DMS114 treated with DMSO at 0.1 percent for 48 hours (cell line): Measurements from ENCODE around the gene HNRNPR.
A peak's percentile ranks its signal among the peaks of the same experiment; 100 is the strongest.

ENCODE experiments used
- DNase-seq: peaks from one replicate; lab custom pipeline; 2025; ENCODE audit not compliant: unreplicated experiment; lab: John Stamatoyannopoulos, UW

The HNRNPR gene

DNA sequence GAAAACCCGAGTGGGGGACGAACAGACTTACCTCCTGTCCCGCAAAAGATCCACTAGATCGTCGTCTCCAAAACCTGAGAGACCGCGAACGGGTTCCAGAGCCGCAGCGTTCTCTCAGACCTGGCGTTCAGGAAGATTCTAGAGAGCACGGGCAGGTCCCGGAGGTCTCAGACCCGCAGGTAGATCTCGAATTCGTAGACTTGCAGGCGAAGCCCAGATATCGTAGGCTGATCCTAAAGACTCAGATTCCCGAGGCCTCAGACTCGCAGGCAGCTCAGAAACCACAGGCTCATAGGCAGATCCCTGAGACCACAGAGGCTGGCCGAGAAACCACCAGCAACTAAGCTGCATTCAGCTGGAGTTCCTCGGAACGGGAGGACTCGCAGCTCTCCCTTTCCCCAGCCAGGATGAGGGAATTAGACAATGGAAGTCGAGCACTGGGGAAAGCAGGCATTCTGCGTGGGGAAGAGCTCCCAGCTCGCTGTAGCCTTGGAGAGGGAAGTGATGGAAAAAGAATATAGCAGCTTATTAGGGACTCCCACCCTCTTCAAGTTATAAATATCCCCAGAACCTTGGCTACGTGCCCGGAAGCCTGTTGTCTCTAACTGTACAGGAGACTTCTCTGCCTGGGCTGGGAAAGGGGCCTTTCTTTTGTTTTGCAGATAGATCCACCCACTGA, 25.4 kb upstream of the HNRNPR start, which contains the start of gene ZNF436:
TSS of gene ZNF436 (minus strand) at position 502 of the 679 bp plus-strand sequence. CDS start 1,831 bp downstream, outside the sequence.
- DNase-seq = no peak

DNA sequence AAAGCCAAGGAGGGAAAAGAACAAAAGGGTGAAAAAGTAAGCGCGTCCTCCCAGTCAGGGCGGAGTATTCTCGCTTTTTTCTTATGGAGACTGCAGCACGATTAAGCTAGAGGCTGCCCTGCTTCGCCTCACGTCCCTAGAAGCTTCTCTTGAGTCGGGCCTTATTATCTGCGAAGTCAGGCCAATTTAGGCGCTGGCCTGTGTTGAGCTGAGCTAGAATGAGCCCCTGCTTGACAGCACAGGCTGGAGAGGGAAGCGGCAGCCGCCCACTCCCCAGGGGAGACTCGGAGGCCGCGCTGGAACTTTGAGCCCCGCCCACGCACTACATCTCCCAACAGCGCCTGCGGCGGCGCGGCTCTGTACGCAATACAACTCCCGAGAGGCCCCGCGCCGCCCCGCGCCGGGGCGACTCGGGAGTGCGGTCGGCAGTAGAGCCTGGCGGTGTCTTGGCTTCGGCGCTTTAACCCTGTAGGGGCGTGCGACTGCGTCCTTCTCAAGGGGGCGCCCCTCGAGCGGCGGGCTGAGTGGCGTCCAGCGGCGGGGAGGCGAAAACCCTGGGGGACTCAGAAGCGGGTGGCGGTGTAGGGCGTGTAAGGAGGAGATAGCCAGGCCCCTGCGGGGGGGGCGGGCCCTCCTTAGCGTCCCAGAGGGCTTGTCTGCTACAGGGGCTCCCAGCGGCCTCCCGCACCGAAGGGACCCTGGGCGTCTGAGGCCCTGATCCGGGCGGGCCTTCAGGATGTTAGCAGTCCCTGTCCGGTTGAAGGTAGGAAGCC, 24.7 kb upstream of the HNRNPR start:
- peak; percentile 82 for DNase-seq

- DNase-seq = peak; percentile 97
Observed at GRCh38 chr1:23367791-23368561, 23.9 kb upstream of the HNRNPR start.

- peak; percentile 32 for DNase-seq
Observed at GRCh38 chr1:23367451-23367790, 23.3 kb upstream of the HNRNPR start.

GRCh38 chr1:23366598-23366997, 22.5 kb upstream of the HNRNPR start:
- no peak for DNase-seq

DNA sequence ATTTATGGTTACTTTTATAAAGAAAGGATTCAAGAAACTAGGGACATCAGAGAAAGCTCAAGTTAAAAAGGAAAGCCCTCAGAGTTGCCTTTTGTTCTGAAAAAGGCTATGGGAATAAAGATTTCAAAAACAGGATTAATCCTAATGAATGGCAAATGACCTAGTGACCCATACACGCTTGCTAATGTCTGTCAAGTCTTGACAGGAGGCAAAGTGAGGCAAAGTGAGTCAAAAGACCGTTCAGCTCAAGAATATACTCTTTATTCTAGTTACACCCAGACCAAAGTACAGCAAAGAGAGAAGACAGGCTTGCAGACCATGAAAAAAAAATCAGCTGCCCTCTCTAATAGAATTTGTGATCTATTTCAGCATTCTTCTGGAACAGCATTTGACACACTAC, 22.1 kb upstream of the HNRNPR start:
- DNase-seq = no peak

- no peak for DNase-seq
Observed at GRCh38 chr1:23362218-23362713, 18.2 kb upstream of the HNRNPR start.

DNA sequence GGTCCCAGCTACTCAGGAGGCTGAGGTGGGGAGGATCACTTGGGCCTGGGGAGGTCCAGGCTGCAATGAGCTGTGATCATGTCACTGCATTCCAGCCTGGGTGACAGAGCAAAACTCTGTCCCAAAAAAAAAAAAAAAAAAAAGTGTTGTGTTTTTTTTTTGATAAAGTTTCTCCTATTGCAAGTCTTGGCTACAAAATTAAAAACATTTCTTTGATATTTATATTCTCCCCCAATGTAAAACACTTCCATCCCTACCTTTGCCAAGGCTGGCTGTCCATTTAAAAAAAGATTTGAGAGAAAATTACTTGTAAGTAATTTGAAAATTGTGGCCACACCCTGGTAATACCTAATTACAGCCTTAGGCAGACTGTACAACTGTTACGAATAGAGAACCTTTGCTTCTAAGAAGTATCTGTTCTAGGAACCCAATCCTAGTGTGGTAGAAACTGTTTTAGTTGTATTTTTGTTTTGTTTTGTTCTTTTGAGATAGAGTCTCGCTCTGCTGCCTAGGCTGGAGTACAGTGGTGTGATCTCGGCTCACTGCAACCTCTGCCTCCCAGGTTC, 14.3 kb upstream of the HNRNPR start:
- no peak for DNase-seq

DNA sequence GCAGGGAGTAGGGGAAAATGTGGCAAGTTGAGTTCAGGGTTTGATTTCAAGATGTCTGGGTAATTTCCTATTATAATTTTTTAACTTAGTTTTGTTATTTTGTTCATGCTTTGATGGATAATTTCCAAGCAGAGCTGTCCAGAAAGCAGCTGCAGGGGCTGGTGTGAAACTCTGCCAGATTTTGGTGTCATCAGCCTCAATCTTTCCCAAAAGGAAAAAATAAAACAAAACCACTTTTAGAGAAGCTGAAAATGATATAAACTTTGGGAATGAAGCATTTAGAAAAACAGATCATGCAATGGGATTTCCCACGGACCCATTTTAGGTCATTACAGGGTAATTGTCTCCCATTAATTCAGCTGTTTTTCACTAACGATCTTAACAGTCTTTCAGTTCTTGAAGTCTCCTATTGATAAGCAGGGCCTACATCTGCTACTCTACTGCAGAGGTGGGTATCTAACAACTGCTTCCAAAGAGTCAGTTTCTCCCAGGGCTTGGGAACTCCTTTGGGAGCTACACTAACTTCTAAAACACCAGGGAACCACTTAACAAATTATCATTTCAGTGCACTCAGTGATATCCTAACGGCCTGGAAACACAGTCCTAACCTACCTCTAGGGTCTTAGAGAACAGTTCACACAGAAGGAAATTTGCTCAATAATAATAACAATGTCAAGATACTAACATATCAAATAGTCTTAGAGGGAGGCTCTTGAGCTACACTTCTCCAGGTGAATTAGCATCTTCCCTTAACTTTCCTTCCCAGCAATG, 13.2 kb upstream of the HNRNPR start:
- DNase-seq = no peak

DNA sequence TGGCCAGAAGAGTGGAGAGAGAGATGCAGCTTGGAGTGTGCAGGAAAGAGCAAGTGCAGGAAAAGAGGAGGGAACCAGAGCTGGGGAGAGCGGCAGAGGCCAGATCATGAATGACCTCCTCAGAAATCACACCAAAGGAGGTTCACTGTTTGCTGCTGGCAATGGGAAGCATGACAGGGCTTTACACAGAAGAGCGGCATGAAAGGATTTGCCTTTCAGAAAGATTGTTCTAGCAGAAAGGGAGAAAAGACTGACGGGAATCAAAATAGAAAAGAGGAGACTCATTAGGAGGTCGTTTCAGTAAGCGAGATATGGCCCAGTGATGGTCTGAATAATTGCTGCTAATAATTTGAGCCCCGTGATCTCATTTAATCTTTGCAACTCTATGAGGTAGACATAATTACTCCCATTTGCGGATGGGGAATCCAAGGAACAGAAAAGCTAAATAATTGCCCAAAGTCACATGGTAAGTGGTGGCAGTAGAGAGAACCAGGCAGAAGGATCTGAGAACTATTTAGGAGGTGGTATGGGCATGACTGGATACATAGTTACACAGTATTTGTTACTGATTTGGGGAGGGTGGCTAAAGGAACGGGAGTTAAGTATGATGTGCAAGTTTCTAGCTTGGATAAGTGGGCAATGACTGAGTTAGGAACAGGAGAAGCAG, 12.5 kb upstream of the HNRNPR start:
- DNase-seq = no peak

DNA sequence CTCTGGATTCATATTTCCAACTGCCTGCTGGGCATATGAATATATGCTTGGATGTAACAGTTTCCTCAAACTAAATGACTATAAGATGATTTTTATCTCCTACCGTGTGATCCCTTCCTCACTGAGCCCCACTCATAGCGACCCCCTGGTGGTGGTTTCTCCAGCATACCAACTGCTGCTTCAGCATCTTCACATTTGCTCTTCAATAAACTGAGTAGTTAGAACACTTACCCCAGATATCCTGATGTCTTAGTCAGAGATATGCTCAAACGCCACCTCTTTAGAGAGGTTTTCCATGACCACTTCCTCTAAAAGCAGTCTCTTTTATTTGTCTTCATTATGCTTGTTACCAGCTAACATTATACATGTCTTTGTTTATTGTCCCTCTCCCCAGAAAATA, 10.2 kb upstream of the HNRNPR start:
- DNase-seq = no peak

DNA sequence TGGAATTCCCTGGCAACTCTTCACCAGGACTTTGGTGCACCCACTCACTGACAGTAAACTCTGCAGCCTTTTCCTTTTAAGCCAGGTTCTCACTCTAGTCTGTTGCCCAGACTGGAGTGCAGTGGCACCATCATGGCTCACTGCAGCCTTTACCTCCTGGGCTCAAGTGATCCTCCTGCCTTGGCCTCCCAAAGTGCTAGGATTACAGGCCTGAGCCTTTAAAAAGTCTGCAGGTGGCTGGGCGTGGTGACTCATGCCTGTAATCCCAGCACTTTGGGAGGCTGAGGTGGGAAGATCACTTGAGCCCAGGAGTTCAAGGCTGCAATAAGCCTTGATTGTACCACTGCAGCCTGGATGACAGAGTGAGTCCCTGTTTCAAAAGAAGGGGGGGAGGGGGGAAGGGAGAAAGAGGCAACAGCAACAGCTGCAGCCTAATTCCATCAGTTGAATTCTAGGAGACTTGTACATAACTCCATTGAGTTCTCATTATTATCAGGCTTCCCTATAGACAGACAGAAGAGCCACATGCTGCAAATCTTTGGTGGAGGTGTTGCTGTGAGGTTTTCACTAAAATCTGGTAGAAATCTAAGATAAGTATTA, 8.1 kb upstream of the HNRNPR start:
- no peak for DNase-seq

GRCh38 chr1:23345920-23346319, 1.8 kb upstream of the HNRNPR start:
- DNase-seq = no peak

DNA sequence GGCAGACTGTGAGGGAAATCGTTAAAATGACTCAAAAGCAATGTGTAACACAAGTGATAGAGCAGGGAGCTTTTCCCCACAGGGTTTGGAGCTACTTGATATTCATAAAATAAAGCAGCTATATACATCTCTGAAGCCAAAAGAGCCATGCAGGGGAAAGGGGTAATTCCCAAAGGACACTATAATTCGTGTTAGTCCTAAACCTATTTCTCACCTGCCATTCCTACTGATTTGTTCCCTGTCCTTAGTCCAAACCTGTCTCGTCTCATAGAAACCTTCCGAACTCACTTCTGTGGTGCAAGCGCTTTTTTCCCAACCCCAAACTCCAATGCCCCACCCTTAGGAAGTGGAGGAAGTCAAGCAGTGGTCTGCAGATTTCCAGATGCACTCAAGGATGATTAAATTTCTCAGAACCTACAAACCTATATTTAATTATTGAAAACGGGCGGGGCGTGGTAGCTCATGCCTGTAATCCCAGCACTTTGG, 946 bp upstream of the HNRNPR start:
- DNase-seq = no peak

- peak; percentile 42 for DNase-seq
Observed at GRCh38 chr1:23343221-23344110, 618 bp downstream of the HNRNPR start.

- peak; percentile 26 for DNase-seq
Observed at GRCh38 chr1:23341931-23342692, 2.0 kb downstream of the HNRNPR start.

DNA sequence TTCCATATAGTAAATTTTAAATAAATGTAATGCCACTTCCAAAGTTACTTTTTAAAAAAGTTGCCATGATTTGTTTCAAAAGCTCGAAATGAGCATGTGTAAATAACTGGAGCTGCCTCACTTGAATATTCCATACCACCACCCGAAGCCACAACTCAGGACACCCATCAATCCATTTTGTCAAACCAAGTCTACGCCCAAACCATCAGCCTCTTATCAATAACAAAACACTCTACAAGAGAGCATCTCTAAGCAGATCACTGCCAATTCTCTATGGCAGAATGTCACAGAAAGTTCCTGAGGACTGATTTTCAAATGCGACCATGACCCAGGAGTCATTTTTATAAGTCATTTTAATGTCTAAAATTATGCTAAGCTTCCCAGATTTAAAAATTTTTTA, 4.5 kb downstream of the HNRNPR start:
- DNase-seq = no peak

GRCh38 chr1:23337869-23338268, 6.2 kb downstream of the HNRNPR start:
- DNase-seq = no peak
